Stimulated activated CD8-positive, alpha-beta memory T cell treated with anti-CD3 and anti-CD28 coated beads, Interleukin-7, amount 100 ng/mL, for 4 hours (primary cell): ENCODE measurements around the gene PDE4C.
"Not testable (repeated sequence)": the region's sequence is repeated elsewhere in the genome, so short reads cannot be mapped to it uniquely, and the experiment has no call there.

Source experiments
- DNase-seq, 2 donors: peaks; one replicate each; pipeline ENCODE4 v3.0.0-alpha.2; 2020; ENCODE audit warnings: low read depth in 2 of 2

The PDE4C gene

GRCh38 chr19:18223860-18224524, 2.2 kb downstream of the PDE4C start:
- no peak for DNase-seq

GRCh38 chr19:18221815-18222725, 4.2 kb downstream of the PDE4C start:
- DNase-seq: no peak

- DNase-seq: no peak
Observed at GRCh38 chr19:18220632-18221275, 5.5 kb downstream of the PDE4C start.

- DNase-seq: no peak
Observed at GRCh38 chr19:18219911-18220631, 6.2 kb downstream of the PDE4C start.

GRCh38 chr19:18218600-18218999, 7.6 kb downstream of the PDE4C start:
- no peak for DNase-seq

- no peak for DNase-seq
Observed at GRCh38 chr19:18218159-18218558, 8.1 kb downstream of the PDE4C start.

GRCh38 chr19:18216789-18217188, 9.4 kb downstream of the PDE4C start:
- no peak for DNase-seq

GRCh38 chr19:18214779-18215433, 11.3 kb downstream of the PDE4C start:
- no peak for DNase-seq

GRCh38 chr19:18211683-18212082, 14.6 kb downstream of the PDE4C start:
- no peak for DNase-seq

GRCh38 chr19:18209912-18210311, 16.3 kb downstream of the PDE4C start:
- DNase-seq: not testable (repeated sequence)

- DNase-seq: peak in 1 of 2 donors; percentile 23
Observed at GRCh38 chr19:18208098-18208951, 17.9 kb downstream of the PDE4C start.

- DNase-seq: no peak
Observed at GRCh38 chr19:18206018-18206417, 20.2 kb downstream of the PDE4C start.

- DNase-seq: peak; percentile 31 to 53
Observed at GRCh38 chr19:18205200-18205892, 20.9 kb downstream of the PDE4C start.

- no peak for DNase-seq
Observed at GRCh38 chr19:18204394-18205199, 21.6 kb downstream of the PDE4C start.

- peak; percentile 99 for DNase-seq
Observed at GRCh38 chr19:18203863-18204393, 22.3 kb downstream of the PDE4C start, which contains the start of gene RAB3A. Gene RAB3A, minus strand, starts transcription at chr19:18204042. Its CDS starts 1,302 bp downstream, at chr19:18202740.

GRCh38 chr19:18203408-18203862, 22.8 kb downstream of the PDE4C start:
- no peak for DNase-seq

- DNase-seq: no peak
Observed at GRCh38 chr19:18202778-18203407, 23.3 kb downstream of the PDE4C start.

GRCh38 chr19:18202397-18202777, 23.9 kb downstream of the PDE4C start:
- DNase-seq: no peak
